ENCODE data around the gene FATE1. TPM values are rescaled to one million over a fixed set of nuclear protein-coding genes. Genes with fewer than 3 reads are reported as not detected.

Gene FATE1, protein sequence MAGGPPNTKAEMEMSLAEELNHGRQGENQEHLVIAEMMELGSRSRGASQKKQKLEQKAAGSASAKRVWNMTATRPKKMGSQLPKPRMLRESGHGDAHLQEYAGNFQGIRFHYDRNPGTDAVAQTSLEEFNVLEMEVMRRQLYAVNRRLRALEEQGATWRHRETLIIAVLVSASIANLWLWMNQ
- total RNA-seq (2021; fragmentation: NEBNext Ultra II Directional; extraction: Animal tissue kit (Norgen Biotek cat#: 25700)) (not detected in 2 replicates), polyA plus RNA-seq (2011; rRNA removed) (0.12 and 0.27 TPM in 2 replicates), polyA minus RNA-seq (2011; rRNA and poly(A)+ RNA removed) (0.34 TPM in 1 of 2 replicates, not detected in the other)
- not detected for polyA plus RNA-seq (2011; cell fraction: cytosol; rRNA removed)
- 0.14 TPM for polyA plus RNA-seq (2011; cell fraction: nucleus; rRNA removed)
- polyA plus RNA-seq (2012, experiment 1 of 2): 0.34 TPM in 1 of 4 replicates, not detected in the others
- not detected for polyA plus RNA-seq (2012, experiment 2 of 2)
- not detected for polyA plus RNA-seq (2013, experiment 1 of 2)
- polyA plus RNA-seq (2013, experiment 2 of 2): not detected
- not detected for polyA minus RNA-seq (2011; cell fraction: cytosol; rRNA and poly(A)+ RNA removed)
- not detected for polyA minus RNA-seq (2011; cell fraction: nucleus; rRNA and poly(A)+ RNA removed)
- long read RNA-seq, experiment 1: 0 reads
- long read RNA-seq, experiment 2: 0 reads

DNA sequence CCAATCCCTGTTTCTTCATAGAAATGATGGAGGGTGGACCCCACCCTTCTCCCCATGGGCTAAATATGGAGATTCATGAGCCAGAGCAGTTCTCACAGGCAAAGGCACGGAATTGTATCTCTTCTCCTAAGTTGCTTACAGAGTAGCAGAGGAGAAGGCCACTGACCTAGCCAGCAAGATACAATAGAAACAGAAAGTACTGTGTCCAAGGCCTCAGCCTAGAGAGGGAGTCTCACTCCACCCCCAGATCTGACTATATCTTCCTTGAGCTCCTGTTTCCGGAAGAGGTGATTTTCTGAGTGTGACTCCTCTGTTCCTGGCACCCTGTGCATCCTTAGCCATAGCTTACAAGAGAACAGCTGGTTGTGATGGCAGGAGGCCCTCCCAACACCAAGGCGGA is at the start of gene FATE1:
FATE1 (plus strand) TSS at position 284 of the 400 bp plus-strand sequence; CDS start at position 369, 85 bp downstream.
- H2BK15ac ChIP-seq (ENCODE audit: low read length): no peak within 1 kb of the TSS
- WGBS, 2 experiments (ENCODE audit: extremely low coverage in 1 of 2, insufficient coverage in 1 of 2, insufficient read length in 1 of 2, insufficient replicate concordance in 2 of 2, low coverage in 1 of 2, low lambda C conversion rate in 2 of 2, missing lambda C conversion rate in 1 of 2): 43% methylated on average over 2 of the region's 3 CpGs; no CpG with 5 or more reads in 1 of the 2 experiments
- H3K27me3 ChIP-seq (replicated peaks in 1 of 4; ENCODE audit: control insufficient read depth in 3 of 4, extremely low read depth in 1 of 4, insufficient read depth in 3 of 4, low read length in 3 of 4): no peaks in the 10 kb centered on the region
- H3K79me1 ChIP-seq (ENCODE audit: low read depth, low read length): no peaks in the 10 kb centered on the region
- CTCF ChIA-PET (ENCODE audit: partially characterized antibody): interaction anchor here (1.8 kb wide), 1 partner anchor 35 kb away, joined by 4 read pairs; no protein-coding TSS in a partner anchor
- no peak within 1 kb of the TSS for H2BK20ac ChIP-seq (ENCODE audit: low read length)
- H2AK5ac ChIP-seq (ENCODE audit: low read depth, low read length): no peak within 1 kb of the TSS
- no peak within 1 kb of the TSS for H4K91ac ChIP-seq (replicated peaks; ENCODE audit: insufficient read length, low read length)
- no peak within 1 kb of the TSS for H2BK12ac ChIP-seq (ENCODE audit: low read depth, low read length)
- H3K4me2 ChIP-seq (ENCODE audit: insufficient read depth in 1 of 2, low read depth in 2 of 2, low read length in 2 of 2): no peak within 1 kb of the TSS
- H3K9me3 ChIP-seq (ENCODE audit: insufficient read depth in 2 of 2, low read depth in 1 of 2, low read length in 1 of 2): no peaks in the 10 kb centered on the region
- H2BK120ac ChIP-seq (replicated peaks; ENCODE audit: low read depth, low read length): no peak within 1 kb of the TSS
- no peak within 1 kb of the TSS for H3K4ac ChIP-seq (replicated peaks; ENCODE audit: insufficient read length, low read depth, low read length)
- no peak within 1 kb of the TSS for H3K9ac ChIP-seq (replicated peaks in 1 of 4; ENCODE audit: extremely low read depth in 1 of 4, low read depth in 3 of 4, low read length in 3 of 4)
- POLR2A ChIA-PET (ENCODE audit: partially characterized antibody): no interaction called here
- H3K27ac ChIP-seq (ENCODE audit: low read depth, low read length): no peak within 1 kb of the TSS
- no peak within 1 kb of the TSS for H2AFZ ChIP-seq (ENCODE audit: low read length)
- H3K56ac ChIP-seq (replicated peaks; ENCODE audit: insufficient read length, low read depth, low read length): no peak within 1 kb of the TSS
- DNase-seq (ENCODE audit: low read depth in 1 of 2, low spot score in 2 of 2) (no peak), FAIRE-seq (no peak)
- H3K4me1 ChIP-seq (replicated peaks in 1 of 4; ENCODE audit: control insufficient read depth in 3 of 4, insufficient read depth in 4 of 4, low read length in 3 of 4): peaks cover 0 to 4% (median 1%) of the 10 kb centered on the region in 4 experiments; a peak in 3 of 7 replicates
- H4K20me1 ChIP-seq (replicated peaks in 1 of 2; ENCODE audit: control insufficient read depth in 1 of 2, insufficient read depth in 2 of 2, low read length in 2 of 2): no peaks in the 10 kb centered on the region
- no peak within 1 kb of the TSS for H4K8ac ChIP-seq (ENCODE audit: extremely low read depth, insufficient read depth, low read length)
- H3K23me2 ChIP-seq (ENCODE audit: low read depth, low read length): no peaks in the 10 kb centered on the region
- H3K23ac ChIP-seq (ENCODE audit: insufficient read length): no peak within 1 kb of the TSS
- H3K18ac ChIP-seq (ENCODE audit: extremely low read depth, low read length): no peak within 1 kb of the TSS
- H3K4me3 ChIP-seq (ENCODE audit: extremely low read depth in 1 of 4, insufficient read depth in 2 of 4, low read depth in 3 of 4, low read length in 4 of 4): no peak within 1 kb of the TSS
- H3K36me3 ChIP-seq (ENCODE audit: control insufficient read depth in 2 of 4, insufficient read depth in 4 of 4, low read length in 3 of 4): no peaks in the 10 kb centered on the region
- H3K79me2 ChIP-seq (ENCODE audit: control insufficient read depth in 1 of 2, insufficient read depth in 2 of 2, low read length in 2 of 2): no peaks in the 10 kb centered on the region
- no peak for TF ChIP-seq GTF2F1 (IDR thresholded peaks at IDR 0.05; ENCODE audit: borderline replicate concordance, low read depth, low read length)
- TF ChIP-seq, protein P1, sequence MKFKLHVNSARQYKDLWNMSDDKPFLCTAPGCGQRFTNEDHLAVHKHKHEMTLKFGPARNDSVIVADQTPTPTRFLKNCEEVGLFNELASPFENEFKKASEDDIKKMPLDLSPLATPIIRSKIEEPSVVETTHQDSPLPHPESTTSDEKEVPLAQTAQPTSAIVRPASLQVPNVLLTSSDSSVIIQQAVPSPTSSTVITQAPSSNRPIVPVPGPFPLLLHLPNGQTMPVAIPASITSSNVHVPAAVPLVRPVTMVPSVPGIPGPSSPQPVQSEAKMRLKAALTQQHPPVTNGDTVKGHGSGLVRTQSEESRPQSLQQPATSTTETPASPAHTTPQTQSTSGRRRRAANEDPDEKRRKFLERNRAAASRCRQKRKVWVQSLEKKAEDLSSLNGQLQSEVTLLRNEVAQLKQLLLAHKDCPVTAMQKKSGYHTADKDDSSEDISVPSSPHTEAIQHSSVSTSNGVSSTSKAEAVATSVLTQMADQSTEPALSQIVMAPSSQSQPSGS (IDR thresholded peaks at IDR 0.05; ENCODE audit: low read length): no peak
- H2BK5ac ChIP-seq (ENCODE audit: low read depth, low read length): no peak within 1 kb of the TSS
- H4K5ac ChIP-seq (ENCODE audit: insufficient read length, low read depth, low read length): no peak within 1 kb of the TSS
- H3K14ac ChIP-seq (ENCODE audit: insufficient read length): no peak within 1 kb of the TSS

Measured in H1 (cell line).